Fibroblast of gingiva (primary cell): ENCODE data around the gene TSPY9.
"Not testable (repeated sequence)": the region's sequence is repeated elsewhere in the genome, so short reads cannot be mapped to it uniquely, and the experiment has no call there.

Source experiments
- DNase-seq: peaks from one replicate; pipeline ENCODE4 v3.0.0-alpha.2; 2011; ENCODE audit warnings: low read depth

TSPY9 gene

GRCh38 chrY:9486967-9487366, at the start of gene TSPY9:
Gene TSPY9, plus strand, starts transcription at chrY:9487267. Its CDS starts 46 bp downstream, at chrY:9487313.
- DNase-seq, result not testable (repeated sequence)

- DNase-seq, result not testable (repeated sequence)
Measured at GRCh38 chrY:9466655-9467054, 20.4 kb upstream of the TSPY9 start, which contains the start of gene TSPY1. Gene TSPY1, plus strand, starts transcription at chrY:9466955. Its CDS starts 46 bp downstream, at chrY:9467001.

- not testable (repeated sequence) for DNase-seq
Measured at GRCh38 chrY:9504396-9504795, 17.3 kb downstream of the TSPY9 start.

- DNase-seq, result not testable (repeated sequence)
Measured at GRCh38 chrY:9516287-9516686, 29.2 kb downstream of the TSPY9 start.

- not testable (repeated sequence) for DNase-seq
Measured at GRCh38 chrY:9527580-9527979, 40.5 kb downstream of the TSPY9 start, which contains the start of gene TSPY10. Gene TSPY10, plus strand, starts transcription at chrY:9527880. Its CDS starts 46 bp downstream, at chrY:9527926.
